ENCODE results near the gene COL26A1.
"Not testable (repeated sequence)": the region's sequence is repeated elsewhere in the genome, so short reads cannot be mapped to it uniquely, and the experiment has no call there.

COL26A1 gene

DNA sequence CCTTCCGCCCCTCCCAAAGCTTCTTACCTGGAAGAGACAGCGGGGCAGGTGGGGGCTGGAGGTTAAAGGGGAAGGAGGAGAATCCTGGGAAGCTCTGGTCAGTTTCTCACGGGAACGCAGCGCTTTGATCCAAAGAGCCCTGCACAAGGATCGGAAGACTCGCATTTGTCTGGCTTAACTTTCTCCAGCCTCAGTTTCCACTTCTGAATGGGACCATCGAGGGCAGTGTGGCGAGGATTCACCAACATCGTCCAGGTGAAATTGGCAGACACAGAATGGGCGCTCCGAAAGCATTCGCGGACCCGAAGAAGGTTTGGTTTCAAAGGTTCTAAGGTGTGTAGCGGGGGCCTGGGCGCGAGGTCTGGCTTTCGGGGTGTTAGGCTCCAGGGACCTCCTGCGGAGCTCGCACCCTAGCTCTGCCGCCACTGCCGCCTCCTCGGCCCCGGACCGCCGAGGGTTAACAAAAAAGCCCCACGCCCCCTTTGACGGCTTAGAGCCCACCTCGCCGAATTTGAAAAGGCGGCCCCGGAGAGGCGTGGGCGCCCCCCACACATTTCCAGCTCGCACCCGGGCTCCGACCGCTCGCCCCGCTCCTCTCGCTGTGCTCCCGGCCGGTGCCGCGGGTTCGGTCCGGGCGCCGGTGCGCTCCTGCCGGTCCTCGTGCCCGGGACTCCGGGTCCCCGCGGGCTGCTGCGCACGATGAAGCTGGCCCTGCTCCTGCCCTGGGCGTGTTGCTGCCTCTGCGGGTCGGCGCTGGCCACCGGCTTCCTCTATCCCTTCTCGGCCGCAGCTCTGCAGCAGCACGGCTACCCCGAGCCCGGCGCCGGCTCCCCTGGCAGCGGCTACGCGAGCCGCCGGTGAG is at the start of gene COL26A1:
Gene COL26A1 (plus strand): TSS at position 542 of the 862 bp plus-strand sequence. CDS start 158 bp downstream, at position 700.
- DNase-seq (ENCODE audit: low spot score), result peak; percentile 71

- DNase-seq (ENCODE audit: low spot score), result peak; percentile 53
These were observed 47.3 kb upstream of the COL26A1 start for GRCh38 chr7:101315336-101315735.

DNA sequence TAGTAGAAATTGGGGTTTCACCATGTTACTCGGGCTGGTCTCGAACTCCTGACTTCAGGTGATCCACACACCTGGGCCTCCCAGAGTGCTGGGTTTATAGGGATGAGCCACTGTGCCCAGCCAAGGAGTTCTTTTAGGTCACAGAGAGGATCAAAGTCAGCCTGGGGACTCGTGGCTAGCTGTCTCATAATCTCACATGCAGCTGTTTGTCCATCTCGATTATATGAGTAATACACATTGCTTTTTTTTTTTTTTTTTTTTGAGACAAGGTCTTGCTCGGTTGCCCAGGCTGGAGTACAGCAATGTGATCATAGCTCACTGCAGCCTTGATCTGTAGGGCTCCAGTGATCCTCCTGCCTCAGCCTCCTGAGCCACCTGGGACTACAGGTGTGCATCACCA is 43.3 kb upstream of the COL26A1 start:
- DNase-seq (ENCODE audit: low spot score), result no peak

DNA sequence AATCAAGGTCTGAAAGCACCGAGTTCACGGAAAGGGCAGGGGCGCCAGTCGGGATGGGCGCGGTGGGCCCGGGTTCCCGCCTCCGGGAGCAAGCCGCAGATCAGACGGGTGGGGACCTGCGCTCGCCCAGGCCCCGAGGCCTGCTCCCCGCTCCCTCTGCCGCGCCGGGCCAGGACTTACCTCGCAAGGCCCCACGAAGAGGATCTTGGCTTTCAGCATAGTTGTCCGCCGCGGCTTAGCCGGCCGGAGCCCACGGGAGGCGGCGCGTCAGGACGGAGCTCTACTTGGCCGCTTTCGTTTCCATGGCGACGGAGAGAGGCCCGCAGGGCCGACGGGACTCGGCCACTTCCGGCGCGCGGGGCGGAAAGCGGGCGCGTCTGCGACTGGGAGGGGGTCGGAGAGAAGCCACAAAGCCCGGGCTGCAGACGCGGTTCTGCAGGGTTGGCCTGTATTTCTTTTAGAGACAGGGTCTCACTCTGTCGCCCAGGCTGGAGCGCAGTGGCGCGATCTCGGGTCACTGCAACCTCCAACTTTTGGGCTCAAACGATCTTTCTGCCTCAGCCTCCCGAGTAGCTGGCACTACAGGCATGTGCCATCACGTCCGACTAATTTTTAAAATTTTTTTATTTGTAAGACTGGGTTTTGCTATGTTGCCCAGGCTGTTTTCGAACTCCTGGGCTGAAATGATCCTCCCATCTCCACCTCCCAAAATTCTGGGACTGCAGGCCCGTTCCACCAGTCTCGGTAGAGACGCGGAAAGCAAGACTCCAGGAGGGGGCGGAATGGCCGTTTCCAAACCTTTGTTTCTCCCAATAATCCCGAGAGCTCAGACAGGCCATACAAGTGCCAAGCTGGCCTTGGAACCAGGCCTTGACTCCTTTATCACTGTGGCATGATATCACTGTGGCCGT is 40.9 kb upstream of the COL26A1 start, which contains the start of gene IFT22:
Gene IFT22 (minus strand): TSS at position 322 of the 911 bp plus-strand sequence. CDS start 103 bp downstream, at position 219.
- peak; percentile 98 for DNase-seq (ENCODE audit: low spot score)

DNA sequence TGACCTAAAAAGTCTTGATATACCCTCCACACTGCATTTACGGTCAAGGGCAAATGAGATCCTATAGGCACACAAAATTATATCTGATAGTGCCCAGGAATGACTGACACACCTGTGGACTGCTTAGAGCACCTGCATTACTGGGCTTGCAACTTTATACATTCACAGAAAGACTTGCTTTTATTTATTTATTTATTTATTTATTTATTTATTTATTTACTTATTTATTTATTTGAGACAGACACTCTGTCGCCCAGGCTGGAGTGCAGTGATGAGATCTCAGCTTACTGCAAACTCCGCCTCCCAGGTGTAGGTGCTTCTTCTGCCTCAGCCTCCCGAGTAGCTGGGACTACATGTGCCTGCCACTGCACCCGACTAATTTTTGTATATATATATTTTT is 34.5 kb upstream of the COL26A1 start:
- no peak for DNase-seq (ENCODE audit: low spot score)

DNA sequence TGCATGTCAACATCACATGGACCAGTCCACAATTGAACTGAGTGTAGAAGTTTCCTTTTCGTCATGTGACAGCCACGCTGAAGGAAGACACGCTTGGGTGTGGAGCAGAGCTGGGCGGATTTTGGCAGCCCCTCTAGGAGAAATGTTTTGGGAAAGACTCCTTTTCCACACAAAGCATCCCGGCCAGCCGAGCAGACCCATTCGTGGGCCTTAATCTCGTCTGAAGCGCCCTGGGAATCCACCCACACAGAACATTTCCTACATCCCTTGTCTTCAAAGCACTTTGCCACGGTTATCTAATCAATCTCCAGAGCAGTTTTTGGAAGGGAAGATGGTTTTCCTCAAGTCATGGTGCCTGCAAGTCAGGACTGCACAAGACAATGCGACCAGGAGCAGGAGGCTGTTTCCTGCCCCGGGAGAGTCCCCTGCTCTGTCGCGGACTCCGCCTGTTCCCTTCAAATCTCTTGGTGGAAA is 32.6 kb upstream of the COL26A1 start:
- DNase-seq (ENCODE audit: low spot score), result no peak

DNA sequence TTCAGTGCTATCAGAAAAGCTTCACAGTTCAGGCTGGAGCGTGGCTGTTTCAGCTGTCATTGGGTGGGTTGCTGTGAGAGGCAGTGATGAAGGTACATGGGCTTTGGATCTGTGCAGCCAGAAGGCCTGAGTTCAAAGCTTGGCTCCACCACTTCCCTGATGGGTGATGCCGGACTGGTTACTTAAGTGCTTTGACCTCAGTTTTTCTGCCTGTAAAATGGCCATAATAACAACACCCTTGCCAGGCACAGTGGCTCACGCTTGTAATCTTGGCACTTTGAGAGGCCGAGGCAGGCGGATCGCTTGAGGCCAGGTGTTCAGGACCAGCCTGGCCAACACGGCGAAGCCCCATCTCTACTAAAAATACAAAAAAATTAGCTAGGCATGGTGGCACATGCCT is 30.6 kb upstream of the COL26A1 start:
- no peak for DNase-seq (ENCODE audit: low spot score)

DNA sequence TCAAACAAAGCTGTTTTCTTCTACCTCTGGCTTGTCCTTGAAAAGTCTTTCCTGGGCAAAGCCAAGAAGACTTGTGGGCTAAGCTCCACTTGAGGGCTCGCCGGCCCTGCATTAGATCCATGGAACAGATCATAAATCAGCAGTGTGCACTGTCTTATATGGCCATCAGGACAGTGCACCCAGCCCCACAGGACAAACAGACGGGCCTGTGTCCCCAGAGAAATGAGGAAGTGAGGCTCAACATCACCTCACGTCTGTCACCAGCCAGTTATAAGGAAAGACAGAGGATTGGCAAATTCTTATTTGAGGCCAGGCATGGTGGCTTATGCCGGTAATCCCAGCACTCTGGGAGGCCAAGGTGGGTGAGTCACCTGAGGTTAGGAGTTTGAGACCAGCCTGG is 28.8 kb upstream of the COL26A1 start:
- no peak for DNase-seq (ENCODE audit: low spot score)

DNA sequence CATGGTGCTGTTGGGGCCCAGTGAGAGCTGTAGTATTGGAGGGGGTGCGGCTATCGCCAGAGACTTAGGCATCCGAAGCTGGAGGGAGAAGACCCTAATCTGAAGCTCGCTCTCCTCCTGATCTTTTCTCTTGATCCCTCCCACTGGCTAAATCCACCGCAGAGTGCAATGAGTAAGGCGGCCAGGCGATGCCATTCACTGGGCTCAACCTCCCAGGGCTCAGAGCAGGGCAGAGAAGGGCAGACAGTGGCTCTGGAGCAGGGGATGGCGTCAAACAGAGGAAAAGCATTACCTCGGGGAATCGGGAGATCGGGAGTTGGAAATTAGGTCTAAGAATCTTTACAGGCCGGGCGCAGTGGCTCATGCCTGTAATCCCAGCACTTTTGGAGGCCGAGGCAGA is 22.3 kb upstream of the COL26A1 start:
- DNase-seq (ENCODE audit: low spot score), result no peak

- DNase-seq (ENCODE audit: low spot score), result no peak
These were observed 19.8 kb upstream of the COL26A1 start for GRCh38 chr7:101342892-101343291.

DNA sequence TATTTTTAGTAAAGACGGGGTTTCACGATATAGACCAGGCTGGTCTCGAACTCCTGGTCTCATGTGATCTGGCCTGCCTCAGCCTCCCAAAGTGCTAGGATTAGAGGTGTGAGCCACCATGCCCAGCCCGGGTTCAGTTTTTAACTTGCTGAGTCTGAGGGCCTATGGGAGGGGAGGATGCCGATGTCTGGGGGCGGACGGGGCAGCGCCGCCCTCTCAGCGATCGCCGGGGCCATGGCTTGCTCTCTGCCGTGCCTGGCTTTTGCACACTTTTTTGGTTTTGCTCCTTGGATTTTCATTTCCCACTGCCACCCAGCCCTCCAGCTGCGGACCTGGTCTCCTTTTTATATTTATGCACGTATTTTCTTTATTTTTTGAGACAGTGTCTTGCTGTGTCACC is 15.2 kb upstream of the COL26A1 start:
- DNase-seq (ENCODE audit: low spot score), result no peak

GRCh38 chr7:101348456-101349067 is 14.1 kb upstream of the COL26A1 start:
- DNase-seq (ENCODE audit: low spot score), result not testable (repeated sequence)

GRCh38 chr7:101349300-101349699 is 13.4 kb upstream of the COL26A1 start:
- not testable (repeated sequence) for DNase-seq (ENCODE audit: low spot score)

GRCh38 chr7:101352920-101353308 is 9.8 kb upstream of the COL26A1 start:
- no peak for DNase-seq (ENCODE audit: low spot score)

GRCh38 chr7:101357433-101357832 is 5.2 kb upstream of the COL26A1 start:
- no peak for DNase-seq (ENCODE audit: low spot score)

GRCh38 chr7:101363196-101363733 is 590 bp downstream of the COL26A1 start:
- no peak for DNase-seq (ENCODE audit: low spot score)

DNA sequence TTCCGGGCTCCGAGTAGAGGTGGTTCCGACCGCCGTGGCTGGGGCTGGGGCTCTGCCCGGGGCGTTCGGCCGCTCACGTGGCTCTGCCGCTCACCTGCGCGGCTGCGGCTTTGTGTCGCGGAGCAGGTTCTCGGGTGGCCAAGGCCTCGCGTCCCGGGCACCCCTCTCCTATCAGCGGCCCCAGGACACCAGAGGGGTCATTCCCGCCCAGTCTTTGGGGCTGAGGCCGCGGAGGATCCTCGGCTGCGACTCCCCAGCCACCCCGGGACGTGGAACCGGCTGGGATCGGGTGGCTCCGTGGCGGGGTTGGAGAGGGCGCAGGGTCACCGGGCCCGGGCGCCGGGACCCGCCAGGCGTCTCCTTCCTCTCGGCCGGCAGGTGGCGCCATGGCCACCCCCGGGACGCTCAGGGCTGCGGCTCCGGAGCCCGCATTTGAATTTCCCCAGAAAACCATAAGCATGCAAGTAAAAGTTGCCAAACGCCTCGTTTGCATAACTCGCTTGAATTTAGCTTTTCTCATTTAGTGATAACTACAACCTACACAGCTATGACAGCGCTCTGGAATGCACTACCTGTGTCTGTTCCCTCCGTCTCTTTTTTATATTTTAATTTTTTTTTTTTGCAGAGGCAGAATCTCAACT is 1.2 kb downstream of the COL26A1 start:
- DNase-seq (ENCODE audit: low spot score), result peak; percentile 94

GRCh38 chr7:101365956-101366355 is 3.3 kb downstream of the COL26A1 start:
- no peak for DNase-seq (ENCODE audit: low spot score)

DNA sequence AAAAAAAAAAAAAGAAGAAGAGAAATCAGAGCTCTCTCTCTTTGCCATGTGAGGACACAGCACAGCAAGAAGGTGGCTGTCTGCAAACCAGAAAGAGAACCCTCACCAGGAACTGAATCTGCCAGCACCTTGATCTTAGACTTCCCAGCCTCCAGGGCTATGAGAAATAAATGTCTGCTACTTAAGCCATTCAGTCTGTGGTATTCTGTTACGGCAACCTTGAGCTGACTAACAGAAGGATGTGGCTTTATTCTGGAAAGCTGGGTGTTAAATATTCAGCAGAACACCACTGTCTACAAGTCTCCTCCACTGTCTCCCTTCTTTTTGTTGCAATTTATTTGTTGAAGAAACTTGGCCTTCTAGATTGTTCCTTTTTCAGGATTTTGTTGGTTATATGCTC is 5.0 kb downstream of the COL26A1 start:
- no peak for DNase-seq (ENCODE audit: low spot score)

- no peak for DNase-seq (ENCODE audit: low spot score)
These were observed 5.9 kb downstream of the COL26A1 start for GRCh38 chr7:101368422-101369165.

GRCh38 chr7:101370836-101371235 is 8.2 kb downstream of the COL26A1 start:
- DNase-seq (ENCODE audit: low spot score), result no peak

Data from AG20443 (cell line).